K562 (cell line): ENCODE results near the gene ANO9. TPM values are rescaled to one million over a fixed set of nuclear protein-coding genes. Genes with fewer than 3 reads are reported as not detected.

Experiments used
- ATAC-seq: fragments of 200-7000 bp; cut with Tn5 transposase; 3 replicates; pipeline ENCODE4 v1.9.1; 2020; ENCODE audit warnings: moderate library complexity
- BruUV-seq: library from RNA; stranded (reverse); fragments of 400-500 nt; replicated peaks from 2 replicates; lab custom pipeline; 2021; lab: Mats Ljungman, UMichigan
- CTCF ChIA-PET: fragments of 300-600 bp; formaldehyde crosslinking; extraction: SDS; loops from one replicate; lab custom pipeline; 2021; ENCODE audit warnings: low intra/inter-chr PET ratio; lab: Yijun Ruan, JAX
- POLR2A ChIA-PET: fragments of 300-600, 350-650 bp; sonication (Branson Sonifier 250); formaldehyde crosslinking; extraction: SDS; loops from one replicate; lab custom pipeline; 2021; ENCODE audit warnings: antibody characterized with exemption, inconsistent platforms; lab: Yijun Ruan, JAX
- DNase-seq, 4 experiments: peaks; one replicate each; pipeline versions ENCODE4 v3.0.0 to v3.0.0-alpha.2; 2011 to 2018; ENCODE audit warnings: low spot score in 3 of 4, mixed read lengths in 3 of 4; ENCODE audit errors: extremely low read depth in 1 of 4
- FAIRE-seq: peaks from 2 replicates; lab custom pipeline; 2011; peaks lifted over from hg19 to GRCh38; lab: Jason Lieb, UNC
- H2AFZ ChIP-seq: 2 replicates; pipeline ENCODE4 v1.6.0; 2011; ENCODE audit warnings: low read depth, low read length, control low read depth, inconsistent platforms
- H3K27ac ChIP-seq: fragments of 200-600 bp; 3 replicates; pipeline ENCODE4 v1.8.0; 2011; ENCODE audit warnings: low read depth, mild to moderate bottlenecking, control low read depth, inconsistent platforms, low read length, moderate library complexity, mixed read lengths; ENCODE audit errors: extremely low read depth
- H3K27me3 ChIP-seq, 2 experiments: fragments of 300-600 bp in 1 of 2; 2 replicates in 1 of 2; 3 replicates in 1 of 2; pipeline versions ENCODE4 v1.6.0 to v1.8.0; 2011; ENCODE audit warnings: inconsistent platforms in 2 of 2, low read length in 2 of 2, mild to moderate bottlenecking in 1 of 2, mixed read lengths in 1 of 2, moderate library complexity in 1 of 2; ENCODE audit not compliant: control insufficient read depth in 2 of 2, insufficient read depth in 2 of 2
- H3K36me3 ChIP-seq: fragments of 300-600 bp; 3 replicates; pipeline ENCODE4 v1.8.0; 2011; ENCODE audit warnings: mild to moderate bottlenecking, low read length, inconsistent platforms; ENCODE audit not compliant: control insufficient read depth, insufficient read depth
- H3K4me1 ChIP-seq, 2 experiments: fragments of 200-600 bp in 1 of 2; replicated peaks in 1 of 2; 2 replicates in 1 of 2; 3 replicates in 1 of 2; pipeline versions ENCODE4 v1.5.1 to v1.8.0; 2011; ENCODE audit warnings: inconsistent platforms in 2 of 2, low read length in 2 of 2, mild to moderate bottlenecking in 1 of 2, mixed read lengths in 1 of 2, moderate library complexity in 1 of 2; ENCODE audit not compliant: control insufficient read depth in 2 of 2, insufficient read depth in 2 of 2
- H3K4me2 ChIP-seq: 2 replicates; pipeline ENCODE4 v1.6.1; 2011; ENCODE audit warnings: low read length, control low read depth, inconsistent platforms, mixed read lengths; ENCODE audit not compliant: insufficient read depth
- H3K4me3 ChIP-seq: fragments of 200-600 bp; sonication (generic), shearing (Covaris generic); 2 replicates; pipeline ENCODE4 v1.5.1; 2016; ENCODE audit warnings: control low read depth, inconsistent platforms
- H3K79me2 ChIP-seq: fragments of 200-600 bp; 3 replicates; pipeline ENCODE4 v1.8.0; 2011; ENCODE audit warnings: low read length, inconsistent platforms; ENCODE audit not compliant: control insufficient read depth, insufficient read depth
- H3K9ac ChIP-seq, 2 experiments: 2 replicates each; pipeline versions ENCODE4 v1.6.0 to v1.6.1; 2011; ENCODE audit warnings: low read depth in 2 of 2, low read length in 2 of 2, control low read depth in 1 of 2, inconsistent platforms in 1 of 2, mild to moderate bottlenecking in 1 of 2, mixed read lengths in 1 of 2; ENCODE audit not compliant: insufficient read depth in 1 of 2
- H3K9me1 ChIP-seq: one replicate; pipeline ENCODE4 v1.6.0; 2011; ENCODE audit warnings: inconsistent platforms, mild to moderate bottlenecking, low read length, moderate library complexity; ENCODE audit not compliant: control insufficient read depth, insufficient read depth
- H3K9me3 ChIP-seq: replicated peaks from 2 replicates; pipeline ENCODE4 v1.5.1; 2011; ENCODE audit warnings: low read depth, low read length, inconsistent platforms; ENCODE audit not compliant: control insufficient read depth, insufficient read depth
- H4K20me1 ChIP-seq: replicated peaks from 2 replicates; pipeline ENCODE4 v1.6.1; 2011; ENCODE audit warnings: low read length, inconsistent platforms, mixed read lengths; ENCODE audit not compliant: control insufficient read depth, insufficient read depth
- PTTG1 ChIP-seq: fragments of 450-650 bp; IDR thresholded peaks from 2 replicates; pipeline ENCODE4 v1.6.1; 2016; ENCODE audit warnings: low read depth, mild to moderate bottlenecking, missing genetic modification characterization, missing compliant biosample characterization
- PURB ChIP-seq: sonication (generic); formaldehyde crosslinking; IDR thresholded peaks from 2 replicates; pipeline ENCODE4 v1.9.0; 2021; ENCODE audit warnings: low read depth, mild to moderate bottlenecking, missing genetic modification reagents
- SETDB1 ChIP-seq: IDR thresholded peaks from one replicate; pipeline ENCODE4 v1.6.1; 2012; ENCODE audit warnings: low read length, control low read depth, inconsistent platforms
- ZNF175 ChIP-seq: fragments of 200-800 bp; sonication (Bioruptor generic); IDR thresholded peaks from 2 replicates; pipeline ENCODE4 v1.6.1; 2016; ENCODE audit warnings: low read depth, mild to moderate bottlenecking, missing genetic modification characterization, missing compliant biosample characterization
- WGBS: fragments of 100-300 bp; shearing (Covaris generic); methylation state at CpG from one replicate; pipeline ENCODE4 v1.1.6; 2016; ENCODE audit warnings: low coverage, mixed read lengths; ENCODE audit not compliant: insufficient coverage; ENCODE audit errors: missing lambda C conversion rate; 5-methylcytosine and 5-hydroxymethylcytosine counted together
- in situ Hi-C: fragments of 300-500 bp; cut with MboI; formaldehyde crosslinking; loops from 4 replicates; pipeline ENCODE4 v1.15.0; 2018; ENCODE audit warnings: inconsistent platforms, mixed read lengths
- intact Hi-C: fragments of 100-400 bp; cut with micrococcal nuclease; formaldehyde crosslinking; loops from 2 replicates; pipeline ENCODE4 v1.14.2; 2022
- polyA plus RNA-seq, 8 experiments: library from polyadenylated mRNA; depleted of rRNA in 4 of 8; stranded (reverse) in 5 of 8; unstranded in 3 of 8; fragments of >200 nt; fragmentation: Nextera tagmentation in 2 of 8; fragmentation: Illumina TruSeq in 1 of 8; extraction: Ambion mirVana in 2 of 8; extraction: Trizol in 1 of 8; gene quantifications; 2 replicates each; pipeline versions ENCODE4 v1.2.1 to v1.2.3, GENCODE V29; 2011 to 2014; ENCODE audit warnings: inconsistent platforms in 1 of 8, missing spikeins in 1 of 8
- total RNA-seq, 7 experiments: library from RNA; depleted of rRNA in 6 of 7; stranded (reverse); fragments of >200 nt in 6 of 7; fragmentation: Illumina TruSeq in 2 of 7; extraction: Trizol in 2 of 7; gene quantifications; 2 replicates each; pipeline versions ENCODE4 v1.2.1 to v1.2.3, GENCODE V29; 2011 to 2021; ENCODE audit warnings: low replicate concordance in 1 of 7

The ANO9 gene
- total and polyA plus RNA-seq, 9 of the 15 experiments (the other 6 are each of a cell fraction or from before 2014, with no cell fraction given), result 0.20 to 14.5 (median 4.5) TPM

- no TSS peak for BruUV-seq
- Histone ChIP-seq H3K36me3 (peaks cover 25% of the 10 kb centered on the region; the same call in 2 of the 3 replicates), H3K4me2 (no peak overlapping the region), H3K9me3 (peaks cover 5% of the 10 kb centered on the region), H3K27ac (no peak overlapping the region), H3K4me3 (no peak overlapping the region), H3K27me3 (no peaks in the 10 kb centered on the region), H3K9me1 (no peaks in the 10 kb centered on the region), H3K9ac (no peak overlapping the region), H2AFZ (no peak overlapping the region), H4K20me1 (no peaks in the 10 kb centered on the region), H3K79me2 (no peaks in the 10 kb centered on the region), H3K4me1 (peaks cover 0 to 32% of the 10 kb centered on the region in 2 experiments; a peak in 2 of 5 replicates)
- POLR2A ChIA-PET, result no interaction called here
- CTCF ChIA-PET, result no interaction called here
- in situ Hi-C loops (no loop called here), intact Hi-C loops (no loop called here)
- no peak for DNase-seq
- 92% methylated on average over 15 of the region's 35 CpGs for WGBS
- no peak for TF ChIP-seq ZNF175
- TF ChIP-seq PTTG1 (tag), result no peak
- FAIRE-seq, result no peak
- no peak for ATAC-seq
Measured at GRCh38 chr11:381501-382072, 60.2 kb downstream of the ANO9 start.

DNA sequence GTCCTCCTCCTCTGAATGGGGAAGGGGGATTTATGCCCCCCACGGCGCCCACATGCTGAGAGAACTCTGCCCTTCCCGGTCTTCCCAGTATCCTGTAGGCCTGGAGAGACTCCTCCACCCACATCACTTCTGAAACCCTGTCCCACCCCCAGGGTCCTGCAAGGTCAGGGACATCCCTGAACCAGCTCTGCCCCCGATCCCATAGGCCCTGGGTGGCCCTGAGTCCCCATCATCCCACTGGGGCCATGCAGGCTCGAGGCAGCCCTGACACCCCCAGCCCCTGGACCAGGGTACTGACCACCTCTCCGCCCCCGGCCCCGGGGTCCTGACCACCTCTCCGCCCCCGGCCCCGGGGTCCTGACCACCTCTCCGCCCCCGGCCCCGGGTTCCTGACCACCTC is 60.8 kb downstream of the ANO9 start:
- WGBS, result 75% methylated on average over 3 of the region's 14 CpGs
- Histone ChIP-seq H3K27ac (no peak overlapping the region), H3K9me3 (peaks cover 4% of the 10 kb centered on the region; the same call in 1 of the 2 replicates), H3K4me3 (no peak overlapping the region), H4K20me1 (no peaks in the 10 kb centered on the region), H3K27me3 (no peaks in the 10 kb centered on the region), H3K4me2 (no peak overlapping the region), H2AFZ (no peak overlapping the region), H3K9me1 (no peaks in the 10 kb centered on the region), H3K79me2 (no peaks in the 10 kb centered on the region), H3K9ac (no peak overlapping the region), H3K4me1 (peaks cover 0 to 31% of the 10 kb centered on the region in 2 experiments; a peak in 2 of 5 replicates), H3K36me3 (peaks cover 25% of the 10 kb centered on the region; the same call in 2 of the 3 replicates)
- TF ChIP-seq PURB (no peak), SETDB1 (no peak)
- in situ Hi-C loops (no loop called here), intact Hi-C loops (no loop called here)
- ChIA-PET CTCF (no interaction called here), POLR2A (no interaction called here)
- ATAC-seq (no peak), FAIRE-seq (no peak), DNase-seq (no peak)
- BruUV-seq, result no TSS peak
